Fibroblast of villous mesenchyme (primary cell): ENCODE data around the gene APAF1. TPM values are rescaled to one million over a fixed set of nuclear protein-coding genes. Genes with fewer than 3 reads are reported as not detected.

ENCODE experiments used
- DNase-seq: peaks from one replicate; pipeline ENCODE4 v3.0.0-alpha.2; 2010; ENCODE audit warnings: low read depth
- H3K4me3 ChIP-seq: 2 replicates; pipeline ENCODE4 v1.5.1; 2011; ENCODE audit warnings: low read depth, mild to moderate bottlenecking, low read length
- CTCF ChIP-seq: IDR thresholded peaks from 2 replicates; pipeline ENCODE4 v1.5.1; 2012; ENCODE audit warnings: low read depth, mild to moderate bottlenecking, low read length; ENCODE audit not compliant: insufficient read depth
- total RNA-seq: library from RNA; depleted of rRNA; stranded (reverse); fragments of >200 nt; gene quantifications from 2 replicates; pipeline ENCODE4 v1.2.3, GENCODE V29; 2012

APAF1 gene
- total RNA-seq, 1 donor, result 40.2 TPM

- DNase-seq, result peak; percentile 36
- no peak for TF ChIP-seq CTCF
- no peak overlapping the region for H3K4me3 ChIP-seq
These were observed 91.5 kb downstream of the APAF1 start for GRCh38 chr12:98736352-98737321.

- H3K4me3 ChIP-seq, result no peak overlapping the region
- DNase-seq, result no peak
- TF ChIP-seq CTCF, result no peak
These were observed 92.2 kb downstream of the APAF1 start for GRCh38 chr12:98737322-98737712.

GRCh38 chr12:98738002-98738401 is 92.9 kb downstream of the APAF1 start:
- no peak overlapping the region for H3K4me3 ChIP-seq
- no peak for TF ChIP-seq CTCF
- DNase-seq, result no peak

GRCh38 chr12:98738539-98738938 is 93.4 kb downstream of the APAF1 start:
- no peak overlapping the region for H3K4me3 ChIP-seq
- DNase-seq, result no peak
- TF ChIP-seq CTCF, result no peak

- TF ChIP-seq CTCF, result no peak
- no peak overlapping the region for H3K4me3 ChIP-seq
- DNase-seq, result no peak
These were observed 95.7 kb downstream of the APAF1 start for GRCh38 chr12:98740751-98741150.

GRCh38 chr12:98741196-98741555 is 96.1 kb downstream of the APAF1 start:
- no peak for TF ChIP-seq CTCF
- no peak for DNase-seq
- H3K4me3 ChIP-seq, result no peak overlapping the region
